DND-41 (cell line): ENCODE results near the gene STK32C.

Experiments
- ATAC-seq: fragments of 200-7000 bp; cut with Tn5 transposase; 3 replicates; pipeline ENCODE4 v1.9.1; 2021; ENCODE audit warnings: low read depth; ENCODE audit not compliant: insufficient read depth
- DNase-seq: peaks from one replicate; pipeline ENCODE4 v3.0.0-alpha.2; 2020
- H2AFZ ChIP-seq: 2 replicates; pipeline ENCODE4 v1.6.0; 2012; ENCODE audit warnings: low read depth, low read length
- H3K27ac ChIP-seq: 2 replicates; pipeline ENCODE4 v1.5.1; 2012; ENCODE audit warnings: low read length, inconsistent platforms
- H3K27me3 ChIP-seq: fragments of 200-600 bp; sonication (generic); 2 replicates; pipeline ENCODE4 v1.6.0; 2012; ENCODE audit warnings: low read length, mild to moderate bottlenecking, inconsistent platforms; ENCODE audit not compliant: insufficient read depth, poor library complexity
- H3K36me3 ChIP-seq: 2 replicates; pipeline ENCODE4 v1.5.1; 2012; ENCODE audit warnings: low read length, inconsistent platforms; ENCODE audit not compliant: insufficient read depth
- H3K4me1 ChIP-seq: 2 replicates; pipeline ENCODE4 v1.5.1; 2012; ENCODE audit warnings: mild to moderate bottlenecking, low read length; ENCODE audit not compliant: insufficient read depth
- H3K4me2 ChIP-seq: 2 replicates; pipeline ENCODE4 v1.6.0; 2012; ENCODE audit warnings: mild to moderate bottlenecking, moderate library complexity, low read length, inconsistent platforms; ENCODE audit not compliant: insufficient read depth
- H3K4me3 ChIP-seq, 2 experiments: fragments of 200-600 bp in 1 of 2; shearing (Covaris generic) in 1 of 2; 2 replicates each; pipeline ENCODE4 v1.5.1; 2012 to 2016; ENCODE audit warnings: inconsistent platforms in 2 of 2, low read length in 2 of 2, mild to moderate bottlenecking in 2 of 2, low read depth in 1 of 2, moderate library complexity in 1 of 2
- H3K79me2 ChIP-seq: 2 replicates; pipeline ENCODE4 v1.6.0; 2012; ENCODE audit warnings: low read length, inconsistent platforms; ENCODE audit not compliant: insufficient read depth
- H3K9ac ChIP-seq: 2 replicates; pipeline ENCODE4 v1.6.0; 2012; ENCODE audit warnings: low read depth, mild to moderate bottlenecking, inconsistent platforms, low read length, moderate library complexity
- H3K9me3 ChIP-seq: 2 replicates; pipeline ENCODE4 v1.5.1; 2012; ENCODE audit warnings: low read length, moderate library complexity, mild to moderate bottlenecking, inconsistent platforms; ENCODE audit not compliant: insufficient read depth, severe bottlenecking
- H4K20me1 ChIP-seq: 2 replicates; pipeline ENCODE4 v1.6.0; 2012; ENCODE audit warnings: low read length; ENCODE audit not compliant: insufficient read depth
- EZH2 ChIP-seq: IDR thresholded peaks from 3 replicates; pipeline ENCODE4 v1.6.1; 2012; ENCODE audit warnings: borderline replicate concordance, low read depth, mild to moderate bottlenecking, moderate library complexity, low read length, inconsistent platforms; ENCODE audit not compliant: severe bottlenecking
- TF ChIP-seq, protein P1 (sequence below): IDR thresholded peaks from 2 replicates; pipeline ENCODE4 v1.5.1; 2012; ENCODE audit warnings: borderline replicate concordance, low read length, moderate library complexity, mild to moderate bottlenecking; ENCODE audit not compliant: poor library complexity, severe bottlenecking; ENCODE audit errors: extremely low read depth

Gene STK32C

DNA sequence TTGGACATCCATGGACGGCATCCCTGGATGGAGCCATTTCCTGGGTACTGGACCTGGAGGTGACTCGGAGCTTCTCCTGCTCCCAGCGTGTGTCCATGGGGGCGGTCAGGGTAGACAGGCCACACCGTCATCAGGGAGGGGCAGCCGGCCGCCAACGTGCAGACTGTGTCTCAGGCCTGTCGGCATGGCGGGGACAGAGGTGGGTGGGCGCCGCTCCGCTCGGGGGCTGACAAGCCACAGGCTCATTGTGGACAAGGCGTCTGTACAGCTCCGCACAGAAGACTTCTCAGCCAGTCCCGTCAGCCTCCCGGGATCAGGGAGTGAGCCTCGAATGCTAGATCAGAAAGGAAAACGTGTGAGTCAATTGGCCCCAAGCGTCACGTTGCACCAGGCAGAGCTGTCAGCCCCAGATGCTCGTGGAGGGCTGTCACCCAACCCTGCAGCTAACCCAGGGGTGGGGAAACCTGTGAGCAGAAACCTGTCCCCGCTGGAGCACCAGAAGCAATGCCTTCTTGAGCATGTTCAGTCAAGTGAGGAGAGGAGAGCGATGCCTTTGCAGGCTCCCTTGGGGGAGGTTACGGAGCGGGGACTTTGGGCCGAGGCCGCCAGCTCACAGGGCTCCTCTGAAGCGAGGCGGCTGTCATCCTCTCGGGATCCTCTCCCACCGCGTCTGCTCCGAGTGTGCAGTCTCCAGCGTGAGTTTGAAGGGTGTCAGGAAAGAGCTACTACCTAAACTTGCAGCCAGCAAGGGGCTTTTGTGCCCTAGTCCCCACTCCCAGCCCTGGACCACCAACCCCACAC, 137.0 kb downstream of the STK32C start:
- Histone ChIP-seq H4K20me1 (no peaks in the 10 kb centered on the region), H3K36me3 (no peaks in the 10 kb centered on the region), H3K4me1 (no peaks in the 10 kb centered on the region), H3K27me3 (no peaks in the 10 kb centered on the region), H3K27ac (no peak overlapping the region), H3K9me3 (peaks cover 4% of the 10 kb centered on the region), H3K4me2 (no peak overlapping the region), H2AFZ (no peak overlapping the region), H3K9ac (no peak overlapping the region), H3K4me3 (no peak overlapping the region), H3K79me2 (no peaks in the 10 kb centered on the region)
- no peak for TF ChIP-seq EZH2
- TF ChIP-seq, protein P1, sequence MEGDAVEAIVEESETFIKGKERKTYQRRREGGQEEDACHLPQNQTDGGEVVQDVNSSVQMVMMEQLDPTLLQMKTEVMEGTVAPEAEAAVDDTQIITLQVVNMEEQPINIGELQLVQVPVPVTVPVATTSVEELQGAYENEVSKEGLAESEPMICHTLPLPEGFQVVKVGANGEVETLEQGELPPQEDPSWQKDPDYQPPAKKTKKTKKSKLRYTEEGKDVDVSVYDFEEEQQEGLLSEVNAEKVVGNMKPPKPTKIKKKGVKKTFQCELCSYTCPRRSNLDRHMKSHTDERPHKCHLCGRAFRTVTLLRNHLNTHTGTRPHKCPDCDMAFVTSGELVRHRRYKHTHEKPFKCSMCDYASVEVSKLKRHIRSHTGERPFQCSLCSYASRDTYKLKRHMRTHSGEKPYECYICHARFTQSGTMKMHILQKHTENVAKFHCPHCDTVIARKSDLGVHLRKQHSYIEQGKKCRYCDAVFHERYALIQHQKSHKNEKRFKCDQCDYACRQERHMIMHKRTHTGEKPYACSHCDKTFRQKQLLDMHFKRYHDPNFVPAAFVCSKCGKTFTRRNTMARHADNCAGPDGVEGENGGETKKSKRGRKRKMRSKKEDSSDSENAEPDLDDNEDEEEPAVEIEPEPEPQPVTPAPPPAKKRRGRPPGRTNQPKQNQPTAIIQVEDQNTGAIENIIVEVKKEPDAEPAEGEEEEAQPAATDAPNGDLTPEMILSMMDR: no peak
- DNase-seq (no peak), ATAC-seq (no peak)

DNA sequence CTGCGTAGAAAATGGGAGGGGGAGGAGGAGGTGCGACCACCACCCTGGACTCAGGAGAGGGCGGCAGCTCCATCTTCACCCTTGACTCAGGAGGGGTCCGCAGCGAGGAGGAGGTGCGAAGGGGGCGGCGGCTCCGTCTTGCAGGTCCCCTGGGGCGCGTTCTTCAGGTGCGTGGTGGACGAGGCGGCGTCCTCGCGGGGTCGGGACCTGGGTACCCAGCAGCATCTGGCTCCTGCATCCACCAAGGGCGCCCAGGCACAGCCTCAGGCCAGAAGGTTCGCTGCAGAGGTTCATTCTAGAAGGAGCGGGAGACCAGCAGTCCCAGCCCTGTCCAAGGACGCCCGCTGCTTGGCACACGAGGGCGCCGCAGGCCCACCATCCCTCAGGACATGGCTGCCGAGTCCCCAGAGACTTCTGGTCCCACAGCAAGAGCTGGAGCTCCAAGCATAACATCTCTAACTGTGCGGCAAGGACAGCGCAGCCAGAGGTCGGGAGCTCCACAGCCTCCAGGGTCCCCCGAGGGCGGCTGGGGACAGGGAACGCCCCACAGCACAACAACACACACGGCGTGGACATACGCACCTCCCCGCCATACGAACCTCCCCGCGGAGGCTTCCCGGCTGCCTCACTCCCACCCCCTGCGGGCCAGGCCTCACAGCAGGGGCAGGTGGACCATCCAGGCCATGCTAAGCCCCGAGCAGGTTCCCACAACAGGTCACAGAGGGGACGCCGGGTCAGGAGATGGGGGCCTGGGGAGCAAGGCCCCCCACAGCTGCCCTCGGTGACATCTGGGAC, 137.8 kb downstream of the STK32C start:
- Histone ChIP-seq H2AFZ (no peak overlapping the region), H3K36me3 (no peaks in the 10 kb centered on the region), H3K27me3 (no peaks in the 10 kb centered on the region), H3K4me1 (no peaks in the 10 kb centered on the region), H4K20me1 (no peaks in the 10 kb centered on the region), H3K4me2 (no peak overlapping the region), H3K9me3 (peaks cover 4% of the 10 kb centered on the region), H3K27ac (no peak overlapping the region), H3K4me3 (no peak overlapping the region), H3K79me2 (no peaks in the 10 kb centered on the region), H3K9ac (no peak overlapping the region)
- no peak for ATAC-seq
- no peak for DNase-seq
- TF ChIP-seq, protein P1: no peak
- no peak for TF ChIP-seq EZH2

DNA sequence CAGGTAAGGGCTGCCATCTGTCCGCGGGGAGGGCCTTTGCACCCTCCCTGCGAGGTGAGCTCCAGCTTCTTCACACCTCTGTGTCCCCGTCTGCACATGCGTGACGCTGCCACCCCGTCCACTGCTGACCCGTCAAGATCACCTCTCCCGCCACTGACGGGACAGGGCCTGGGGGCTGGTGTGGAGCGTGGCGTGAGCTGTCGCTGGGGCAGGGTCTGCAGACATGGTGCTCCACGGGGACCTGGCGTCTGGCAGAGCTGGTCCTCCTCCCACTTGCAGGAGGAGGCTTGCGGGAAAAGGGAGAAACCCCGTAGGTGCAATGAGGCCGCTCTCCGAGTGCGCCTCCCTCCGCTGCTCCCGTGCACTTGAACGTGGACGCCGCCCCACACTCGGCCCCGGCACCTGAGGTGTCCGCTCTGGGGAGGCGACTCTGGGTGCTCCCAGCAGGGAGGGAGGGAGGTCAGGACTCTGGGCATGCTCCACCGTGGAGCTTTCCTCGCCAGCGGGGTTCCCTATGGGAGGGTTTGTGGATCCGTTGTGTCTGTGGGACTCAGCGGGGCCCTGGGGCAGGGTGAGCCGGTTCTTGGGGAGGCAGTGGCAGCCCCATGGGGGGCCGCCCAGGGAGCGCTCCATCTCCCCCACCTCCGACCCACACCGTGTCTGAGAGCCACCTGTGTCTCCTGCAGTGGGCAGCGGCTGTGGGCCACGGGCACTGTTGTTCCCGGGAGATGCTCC, 138.6 kb downstream of the STK32C start:
- TF ChIP-seq, protein P1: no peak
- TF ChIP-seq EZH2: no peak
- H2AFZ ChIP-seq: no peak overlapping the region
- H3K4me1 ChIP-seq: no peaks in the 10 kb centered on the region
- ATAC-seq (no peak), DNase-seq (no peak)
- no peaks in the 10 kb centered on the region for H4K20me1 ChIP-seq
- H3K4me2 ChIP-seq: no peak overlapping the region
- H3K36me3 ChIP-seq: no peaks in the 10 kb centered on the region
- H3K4me3 ChIP-seq: no peak overlapping the region
- no peak overlapping the region for H3K9ac ChIP-seq
- H3K27ac ChIP-seq: no peak overlapping the region
- peaks cover 4% of the 10 kb centered on the region for H3K9me3 ChIP-seq
- H3K79me2 ChIP-seq: no peaks in the 10 kb centered on the region
- no peaks in the 10 kb centered on the region for H3K27me3 ChIP-seq
